ENCODE measurements around the gene CHD6.

Gene CHD6

GRCh38 chr20:41462372-41463161, 155.6 kb downstream of the CHD6 start:
- DNase-seq (ENCODE audit: low read depth): no peak

- DNase-seq (ENCODE audit: low read depth): no peak
These were observed 159.4 kb downstream of the CHD6 start for GRCh38 chr20:41458761-41459160.

GRCh38 chr20:41457173-41457857, 160.9 kb downstream of the CHD6 start:
- DNase-seq (ENCODE audit: low read depth): no peak

- DNase-seq (ENCODE audit: low read depth): no peak
These were observed 161.8 kb downstream of the CHD6 start for GRCh38 chr20:41456351-41456750.

DNA sequence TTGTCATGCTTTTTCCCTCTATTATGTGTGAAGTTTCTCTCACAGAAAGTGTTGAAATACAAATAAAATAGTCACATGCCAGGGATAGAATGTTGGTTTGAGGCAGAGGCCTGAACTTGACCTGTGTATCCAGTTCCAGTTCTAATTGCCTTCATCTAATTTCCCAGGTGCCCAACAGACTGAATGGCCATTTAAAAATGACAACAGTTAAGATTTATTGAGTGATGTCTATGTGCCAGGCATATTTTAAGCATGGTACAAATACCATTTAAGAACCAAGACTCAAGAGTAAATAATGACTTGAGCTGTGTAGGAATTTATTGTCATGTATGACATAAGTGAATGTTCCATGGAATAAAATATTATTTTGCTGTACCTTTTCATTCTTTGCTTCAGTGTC, 163.9 kb downstream of the CHD6 start:
- no peak for DNase-seq (ENCODE audit: low read depth)

- DNase-seq (ENCODE audit: low read depth): no peak
These were observed 164.9 kb downstream of the CHD6 start for GRCh38 chr20:41453010-41453950.

GRCh38 chr20:41452226-41452625, 166.0 kb downstream of the CHD6 start:
- no peak for DNase-seq (ENCODE audit: low read depth)

- no peak for DNase-seq (ENCODE audit: low read depth)
These were observed 171.2 kb downstream of the CHD6 start for GRCh38 chr20:41447006-41447405.

DNA sequence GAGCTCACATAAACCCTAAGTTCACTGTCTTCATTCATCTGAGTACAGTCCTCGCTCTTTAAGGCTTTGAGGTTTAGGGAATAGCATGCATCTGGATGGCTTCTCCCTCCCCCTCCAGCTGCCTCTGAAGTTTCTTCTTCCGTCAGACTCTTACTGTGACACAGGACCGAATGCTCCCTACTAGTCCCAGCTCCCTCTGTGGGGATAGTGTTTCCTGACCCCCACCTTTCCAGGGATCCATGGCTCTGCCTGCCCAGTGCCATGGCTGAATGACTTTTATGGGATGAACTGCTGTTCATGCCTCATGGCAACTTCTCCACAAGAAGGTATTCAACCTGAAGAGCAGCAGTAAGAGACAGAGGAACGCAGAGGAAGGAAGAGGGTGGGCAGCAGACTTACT, 171.7 kb downstream of the CHD6 start:
- DNase-seq (ENCODE audit: low read depth): no peak

DNA sequence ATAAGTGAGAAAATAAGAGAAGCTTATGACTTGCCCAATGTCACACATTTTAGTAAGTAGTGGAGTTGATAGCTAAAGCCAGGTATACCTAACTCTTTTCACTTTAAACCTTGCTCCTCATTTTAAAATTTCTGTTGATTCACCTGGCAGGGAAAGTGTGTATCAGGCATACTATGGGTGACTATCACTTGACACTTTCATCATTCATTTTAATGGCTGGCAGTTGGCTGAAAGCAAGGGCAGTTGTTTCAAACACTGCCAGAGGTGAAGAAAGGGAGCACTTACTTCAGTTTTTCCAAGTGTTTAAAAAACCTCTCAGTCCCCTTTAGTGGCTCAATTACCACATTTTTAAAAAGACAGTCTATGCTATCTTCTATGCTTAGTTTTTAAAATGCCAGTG, 173.4 kb downstream of the CHD6 start:
- no peak for DNase-seq (ENCODE audit: low read depth)

- no peak for DNase-seq (ENCODE audit: low read depth)
These were observed 174.5 kb downstream of the CHD6 start for GRCh38 chr20:41443691-41444090.

GRCh38 chr20:41440882-41441281, 177.3 kb downstream of the CHD6 start:
- no peak for DNase-seq (ENCODE audit: low read depth)

DNA sequence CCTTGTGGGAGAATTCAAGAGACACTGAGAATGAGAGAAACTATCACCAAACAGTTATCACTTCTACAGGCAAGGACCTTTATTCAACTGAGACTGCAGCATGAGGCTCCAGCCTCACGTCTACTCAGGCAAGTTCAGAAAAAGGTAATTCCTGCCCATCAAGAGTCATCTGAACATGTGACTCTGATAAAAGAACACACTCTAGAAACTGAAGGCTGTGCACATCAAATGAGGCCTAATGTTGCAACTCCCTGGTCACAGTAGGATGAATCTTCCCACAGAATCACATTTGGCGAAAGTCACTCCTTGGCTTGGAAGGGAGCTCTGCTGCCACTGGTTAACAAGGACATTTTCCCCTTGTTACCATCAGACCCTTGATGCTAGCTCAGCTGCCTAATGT, 180.3 kb downstream of the CHD6 start:
- DNase-seq (ENCODE audit: low read depth): no peak

DNA sequence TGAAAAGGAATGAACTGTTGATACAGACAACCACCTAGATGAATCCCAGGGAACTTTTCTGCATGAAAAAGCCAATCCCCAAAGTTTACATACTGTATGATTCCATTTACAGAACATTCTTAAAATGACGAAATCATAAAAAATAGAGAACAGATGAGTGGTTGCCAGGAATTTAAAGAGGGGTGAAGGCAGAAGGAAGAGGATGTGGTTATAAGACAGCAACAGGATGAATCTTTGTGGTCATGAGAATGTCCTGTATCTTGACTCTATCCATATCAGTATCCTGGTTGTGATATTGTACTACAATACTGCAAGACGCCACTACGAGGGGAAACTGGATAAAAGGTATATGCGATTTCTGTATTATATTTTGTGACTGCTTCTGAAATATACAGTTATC, 181.5 kb downstream of the CHD6 start:
- no peak for DNase-seq (ENCODE audit: low read depth)

GRCh38 chr20:41433203-41433602, 185.0 kb downstream of the CHD6 start:
- no peak for DNase-seq (ENCODE audit: low read depth)

GRCh38 chr20:41432746-41433145, 185.4 kb downstream of the CHD6 start:
- no peak for DNase-seq (ENCODE audit: low read depth)

DNA sequence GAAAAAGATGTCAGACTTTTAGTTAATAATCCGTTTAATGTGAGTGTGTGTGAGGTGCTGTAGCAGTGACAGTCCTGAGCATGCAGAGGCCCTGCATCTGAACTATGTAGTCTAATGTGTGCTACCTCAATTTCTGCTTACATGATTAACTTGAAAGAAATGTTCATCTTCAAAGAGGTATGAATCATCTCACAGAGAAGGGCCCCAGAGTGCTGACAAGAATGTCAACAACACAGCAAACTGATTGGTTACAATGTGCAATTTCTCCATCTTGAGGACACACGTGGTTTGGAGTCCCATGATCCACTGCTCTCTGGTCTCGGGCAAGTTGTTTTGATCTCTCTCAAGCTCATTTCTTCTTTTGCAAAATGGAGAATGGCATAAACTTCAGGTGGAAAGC, 189.9 kb downstream of the CHD6 start:
- no peak for DNase-seq (ENCODE audit: low read depth)

DNA sequence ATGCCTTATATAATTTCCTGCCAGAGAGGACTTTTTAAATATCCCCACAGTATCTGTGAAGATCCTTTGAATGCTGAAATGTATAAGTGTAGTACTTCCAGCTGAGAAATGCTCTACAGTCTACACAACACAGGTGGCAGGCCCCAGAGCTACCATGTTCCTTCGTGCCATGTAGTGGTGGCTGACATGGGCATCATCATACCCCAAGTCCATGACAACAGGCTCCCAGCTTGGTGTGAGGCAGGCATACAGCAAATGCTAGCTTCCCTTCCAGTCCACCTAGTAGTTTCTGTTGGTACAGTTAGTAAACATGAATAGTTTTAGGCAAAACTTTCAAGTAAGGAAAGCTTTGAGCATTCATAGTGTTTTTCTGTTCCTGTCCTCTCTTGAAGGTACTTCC, 190.3 kb downstream of the CHD6 start:
- no peak for DNase-seq (ENCODE audit: low read depth)

- no peak for DNase-seq (ENCODE audit: low read depth)
These were observed 191.2 kb downstream of the CHD6 start for GRCh38 chr20:41426976-41427375.

- no peak for DNase-seq (ENCODE audit: low read depth)
These were observed 191.9 kb downstream of the CHD6 start for GRCh38 chr20:41426086-41426830.

DNA sequence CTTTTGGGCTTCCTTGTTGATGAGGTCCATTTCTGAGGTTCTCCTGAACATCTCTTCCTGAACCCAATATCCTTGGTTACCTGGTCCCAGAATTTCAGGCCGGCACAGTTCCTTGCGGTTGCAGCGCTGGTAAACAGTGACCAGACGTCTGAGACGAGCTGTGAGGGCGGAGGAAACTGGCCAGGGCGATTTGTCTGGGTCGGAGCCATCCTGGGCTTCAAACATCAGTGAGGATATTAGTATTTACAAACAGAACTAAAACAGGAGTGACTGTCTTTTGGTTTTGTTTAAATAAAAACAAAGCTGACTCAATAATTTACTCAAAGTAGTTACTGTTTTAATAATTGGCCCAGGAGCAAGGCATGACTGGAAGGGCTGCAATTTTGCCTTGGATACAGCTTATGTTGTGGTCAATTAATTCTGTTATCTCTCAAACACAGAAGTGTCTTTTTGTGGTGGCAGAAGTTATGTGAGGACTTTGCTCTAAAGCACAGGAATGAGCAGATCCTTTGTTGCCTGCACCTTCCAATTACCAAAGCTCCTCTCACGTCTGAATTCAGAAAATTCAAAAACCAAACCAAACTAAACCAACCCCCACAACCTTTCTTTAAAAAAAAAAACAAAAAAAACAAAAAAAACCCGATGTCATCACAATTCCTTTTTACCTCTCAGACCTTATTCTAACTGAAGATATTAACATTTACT, 192.8 kb downstream of the CHD6 start:
- no peak for DNase-seq (ENCODE audit: low read depth)
